Heart left ventricle (tissue), 13 donors: Measurements from ENCODE around the gene MFSD1.

ENCODE experiments used
- CTCF ChIP-seq, 12 donors: fragments of 200-600 bp; sonication (generic) in 4 of 12; IDR thresholded peaks; one replicate each; pipeline versions ENCODE4 v1.5.0 to v1.8.0; 2018 to 2022; ENCODE audit warnings: antibody characterized with exemption in 12 of 12, mild to moderate bottlenecking in 5 of 12
- POLR2A ChIP-seq, 2 donors: fragments of 450-650 bp; IDR thresholded peaks; one replicate each; pipeline ENCODE4 v1.6.1; 2017; ENCODE audit warnings: antibody characterized with exemption in 2 of 2, mild to moderate bottlenecking in 2 of 2, moderate library complexity in 2 of 2
- donor health status: ischemic (EF 13 %, LVEDD 7.1; RV severe dilation, severe dysfunction).
- donor health status: DM: no; HTN: yes; CAD: no.
- donor health status: DM: no; HTN: no; CAD: no.
- donor health status: ischemic (EF 25% LVEDD 6.9; RV normal size, moderate dysfunction).
- donor health status: ischemic (EF 25% LVEDD 5.7; RV mildly dilated, moderate dysfunction).
- donor health status: ischemic (EF 35%, LVEDD 5.7; RV mildly dilated, moderate dysfunction).
- donor health status: nonischemic (EF 11% LVEDD 7.7; RV severe dilation, severe dysfunction).
- donor health status: DM: yes; HTN: yes; CAD: no.
- donor health status: PGD.
- donor health status: ischemic (EF 29% LVEDD 5.4; RV normal size, mild dysfunction).
- donor health status: nonischemic (EF 23%, LVEDD 6.1; RV moderate dilation, normal function).

- TF ChIP-seq CTCF (IDR thresholded peaks at IDR 0.05) (no peak), POLR2A (IDR thresholded peaks at IDR 0.05) (no peak)
Measured at GRCh38 chr3:158766364-158766763, 35.5 kb upstream of the MFSD1 start.
